Loucy (cell line): ENCODE results near the gene SPOCK1.

Source experiments
- H2AFZ ChIP-seq: fragments of 200-600 bp; sonication (generic); 2 replicates; pipeline ENCODE4 v1.6.0; 2016; ENCODE audit warnings: antibody characterized with exemption, mild to moderate bottlenecking, low read length, moderate library complexity
- H3F3A ChIP-seq: fragments of 200-600 bp; 2 replicates; pipeline ENCODE4 v1.6.0; 2016; ENCODE audit warnings: antibody characterized with exemption, low read depth, mild to moderate bottlenecking
- H3K27me3 ChIP-seq: fragments of 200-600 bp; sonication (generic); 2 replicates; pipeline ENCODE4 v1.6.1; 2014; ENCODE audit warnings: low read length, mild to moderate bottlenecking; ENCODE audit not compliant: insufficient read depth, poor library complexity, severe bottlenecking
- H3K36me3 ChIP-seq: fragments of 200-600 bp; sonication (generic); 2 replicates; pipeline ENCODE4 v1.6.1; 2016; ENCODE audit warnings: low read length; ENCODE audit not compliant: insufficient read depth
- H3K4me1 ChIP-seq: fragments of 200-600 bp; sonication (generic); 2 replicates; pipeline ENCODE4 v1.5.1; 2014; ENCODE audit warnings: low read length, mild to moderate bottlenecking; ENCODE audit not compliant: insufficient read depth, poor library complexity, severe bottlenecking
- H3K4me2 ChIP-seq: fragments of 200-600 bp; sonication (generic); 2 replicates; pipeline ENCODE4 v1.6.0; 2014; ENCODE audit warnings: antibody characterized with exemption, low read length, low read depth, mild to moderate bottlenecking; ENCODE audit not compliant: poor library complexity, severe bottlenecking
- H3K4me3 ChIP-seq: fragments of 200-600 bp; sonication (generic); 2 replicates; pipeline ENCODE4 v1.5.1; 2014; ENCODE audit warnings: low read length, mild to moderate bottlenecking, mixed read lengths; ENCODE audit not compliant: poor library complexity, severe bottlenecking
- H3K79me2 ChIP-seq: fragments of 200-600 bp; sonication (generic); 2 replicates; pipeline ENCODE4 v1.6.1; 2014; ENCODE audit warnings: low read length; ENCODE audit not compliant: insufficient read depth
- H3K9ac ChIP-seq: fragments of 200-600 bp; sonication (generic); 2 replicates; pipeline ENCODE4 v1.6.0; 2014; ENCODE audit warnings: mild to moderate bottlenecking, low read depth, low read length, moderate library complexity; ENCODE audit not compliant: poor library complexity, severe bottlenecking
- H3K9me2 ChIP-seq: fragments of 200-600 bp; sonication (generic); replicated peaks from 2 replicates; pipeline ENCODE4 v1.6.1; 2016; ENCODE audit warnings: low read depth, low read length, mixed read lengths
- H3K9me3 ChIP-seq: fragments of 200-600 bp; sonication (generic); 2 replicates; pipeline ENCODE4 v1.6.1; 2014; ENCODE audit warnings: mild to moderate bottlenecking, antibody characterized with exemption, low read length, low read depth; ENCODE audit not compliant: insufficient read depth
- H4K20me1 ChIP-seq: fragments of 200-600 bp; sonication (generic); 2 replicates; pipeline ENCODE4 v1.6.0; 2014; ENCODE audit warnings: antibody characterized with exemption, low read length, mild to moderate bottlenecking; ENCODE audit not compliant: insufficient read depth, poor library complexity, severe bottlenecking
- CTCF ChIP-seq: fragments of 200-600 bp; sonication (generic); conservative IDR thresholded peaks from 2 replicates; pipeline ENCODE4 v1.5.1; 2014; ENCODE audit warnings: mild to moderate bottlenecking, antibody characterized with exemption, low read length
- EZH2phosphoT487 ChIP-seq: fragments of 200-600 bp; IDR thresholded peaks from 2 replicates; pipeline ENCODE4 v1.6.1; 2018; ENCODE audit warnings: antibody characterized with exemption, mild to moderate bottlenecking, moderate library complexity, borderline replicate concordance

Gene SPOCK1

GRCh38 chr5:137194300-137194699 lies 304.8 kb downstream of the SPOCK1 start:
- Histone ChIP-seq H3K4me3 (no peak overlapping the region), H3K9ac (no peak overlapping the region), H3K9me3 (no peaks in the 10 kb centered on the region), H3K79me2 (no peaks in the 10 kb centered on the region), H3K4me1 (no peaks in the 10 kb centered on the region), H4K20me1 (no peaks in the 10 kb centered on the region), H2AFZ (no peak overlapping the region), H3K36me3 (no peaks in the 10 kb centered on the region), H3K27me3 (no peaks in the 10 kb centered on the region), H3K4me2 (no peak overlapping the region), H3K9me2 (no peaks in the 10 kb centered on the region), H3F3A (no peaks in the 10 kb centered on the region)
- no peak for TF ChIP-seq EZH2phosphoT487
- TF ChIP-seq CTCF: no peak

GRCh38 chr5:137192293-137192743 lies 306.8 kb downstream of the SPOCK1 start:
- Histone ChIP-seq H3K9ac (no peak overlapping the region), H3K4me2 (no peak overlapping the region), H3K27me3 (no peaks in the 10 kb centered on the region), H3K9me2 (no peaks in the 10 kb centered on the region), H4K20me1 (no peaks in the 10 kb centered on the region), H3K36me3 (no peaks in the 10 kb centered on the region), H3F3A (no peaks in the 10 kb centered on the region), H3K4me1 (no peaks in the 10 kb centered on the region), H3K9me3 (no peaks in the 10 kb centered on the region), H3K79me2 (no peaks in the 10 kb centered on the region), H3K4me3 (no peak overlapping the region), H2AFZ (no peak overlapping the region)
- TF ChIP-seq CTCF: no peak
- TF ChIP-seq EZH2phosphoT487: no peak

GRCh38 chr5:137191179-137191578 lies 307.9 kb downstream of the SPOCK1 start:
- no peak overlapping the region for H3K4me2 ChIP-seq

More at GRCh38 chr5:137191179-137191578, 307.9 kb downstream of the SPOCK1 start:
- no peak overlapping the region for H2AFZ ChIP-seq
- H3K9me3 ChIP-seq: no peaks in the 10 kb centered on the region
- no peaks in the 10 kb centered on the region for H3K79me2 ChIP-seq
- no peaks in the 10 kb centered on the region for H3K27me3 ChIP-seq
- H3K4me1 ChIP-seq: no peaks in the 10 kb centered on the region
- no peaks in the 10 kb centered on the region for H4K20me1 ChIP-seq
- no peak overlapping the region for H3K9ac ChIP-seq
- no peak for TF ChIP-seq EZH2phosphoT487
- TF ChIP-seq CTCF: no peak
- H3K36me3 ChIP-seq: no peaks in the 10 kb centered on the region
- no peaks in the 10 kb centered on the region for H3F3A ChIP-seq
- H3K9me2 ChIP-seq: no peaks in the 10 kb centered on the region
- no peak overlapping the region for H3K4me3 ChIP-seq
